GM12891 (cell line): ENCODE results near the gene PERM1.

Source experiments
- PAX5 ChIP-seq: IDR thresholded peaks from 2 replicates; pipeline ENCODE4 v1.6.1; 2011; ENCODE audit warnings: low read length, moderate library complexity, mild to moderate bottlenecking; ENCODE audit not compliant: insufficient read depth, severe bottlenecking
- POLR2A ChIP-seq: IDR thresholded peaks from 2 replicates; pipeline ENCODE4 v1.6.1; 2011; ENCODE audit warnings: low read depth, low read length, control low read depth
- POLR2AphosphoS5 ChIP-seq: IDR thresholded peaks from 2 replicates; pipeline ENCODE4 v1.6.1; 2011; ENCODE audit warnings: low read depth, low read length, control low read depth
- POU2F2 ChIP-seq: IDR thresholded peaks from 2 replicates; pipeline ENCODE4 v1.6.1; 2011; ENCODE audit warnings: low read depth, mild to moderate bottlenecking, control low read depth, low read length, moderate library complexity
- SPI1 ChIP-seq: IDR thresholded peaks from 2 replicates; pipeline ENCODE4 v1.6.1; 2011; ENCODE audit warnings: low read depth, low read length, control low read depth
- TAF1 ChIP-seq: IDR thresholded peaks from 2 replicates; pipeline ENCODE4 v1.6.1; 2011; ENCODE audit warnings: low read depth, low read length, control low read depth

DNA sequence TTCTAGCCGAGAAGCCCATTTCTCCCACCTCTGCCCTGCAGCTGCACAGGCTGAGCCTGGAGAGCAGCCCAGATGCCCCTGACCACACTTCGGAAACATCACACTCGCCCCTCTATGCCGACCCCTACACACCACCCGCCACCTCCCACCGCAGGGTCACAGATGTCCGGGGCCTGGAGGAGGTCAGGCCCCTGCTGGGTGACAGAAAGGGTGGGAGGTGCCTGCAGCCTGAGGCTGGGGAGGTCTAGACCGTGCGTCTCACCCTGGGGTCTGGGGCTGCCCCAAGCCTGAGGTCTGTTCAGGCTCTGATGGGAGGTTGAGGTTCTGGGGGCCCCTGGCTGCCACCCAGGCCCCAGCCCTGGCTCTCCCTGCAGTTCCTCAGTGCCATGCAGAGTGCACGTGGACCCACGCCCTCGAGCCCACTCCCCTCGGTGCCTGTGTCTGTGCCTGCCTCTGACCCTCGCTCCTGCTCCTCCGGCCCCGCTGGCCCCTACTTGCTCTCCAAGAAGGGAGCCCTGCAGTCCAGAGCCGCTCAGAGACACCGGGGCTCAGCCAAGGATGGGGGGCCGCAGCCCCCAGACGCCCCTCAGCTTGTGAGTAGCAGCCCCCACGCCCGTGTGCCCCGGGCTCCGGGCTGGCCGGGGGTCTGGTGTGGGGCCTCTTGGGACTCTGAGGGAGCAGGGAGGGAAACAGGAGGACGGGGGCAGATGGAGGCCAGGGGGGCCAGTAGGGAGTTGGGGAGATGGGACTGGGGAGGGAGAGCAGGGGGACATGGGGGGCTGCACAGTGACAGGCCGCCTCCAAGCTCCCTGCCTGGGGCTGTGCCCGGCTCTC is 8.2 kb downstream of the PERM1 start:
- TF ChIP-seq POLR2A (no peak), POLR2AphosphoS5 (no peak), SPI1 (no peak), POU2F2 (no peak), PAX5 (no peak), TAF1 (no peak)
